Activated CD8-positive, alpha-beta memory T cell treated with anti-CD3 and anti-CD28 coated beads, Interleukin-2, amount 10 ng/mL, durations not matched to agents 7 days and 5 days (primary cell): ENCODE results near the gene PIM3. TPM values are rescaled to one million over a fixed set of nuclear protein-coding genes. Genes with fewer than 3 reads are reported as not detected.

Source experiments
- ATAC-seq: fragments of 150-1000 bp; cut with Tn5 transposase; one replicate; pipeline ENCODE4 v1.10.0; 2021; ENCODE audit warnings: moderate library complexity
- CTCF ChIA-PET: fragments of 350-600 bp; sonication (Branson Sonifier 250); formaldehyde crosslinking; loops from one replicate; lab custom pipeline; 2021; ENCODE audit warnings: antibody characterized with exemption; lab: Charles Lee
- DNase-seq: peaks from one replicate; pipeline ENCODE4 v3.0.0-alpha.2; 2020
- H3K27ac Mint-ChIP-seq: one replicate; pipeline ENCODE4 v1.8.0; 2021; ENCODE audit warnings: mild to moderate bottlenecking, mixed read lengths
- H3K27me3 Mint-ChIP-seq: one replicate; pipeline ENCODE4 v1.8.0; 2021; ENCODE audit warnings: mixed read lengths
- H3K36me3 Mint-ChIP-seq: one replicate; pipeline ENCODE4 v1.8.0; 2021; ENCODE audit warnings: mild to moderate bottlenecking, mixed read lengths
- H3K4me1 Mint-ChIP-seq: one replicate; pipeline ENCODE4 v1.8.0; 2021; ENCODE audit warnings: mixed read lengths
- H3K4me3 Mint-ChIP-seq: one replicate; pipeline ENCODE4 v1.8.0; 2021; ENCODE audit warnings: mild to moderate bottlenecking, moderate library complexity, mixed read lengths
- H3K9me3 Mint-ChIP-seq: one replicate; pipeline ENCODE4 v1.8.0; 2022; ENCODE audit warnings: low read depth, mixed read lengths
- total RNA-seq, 2 experiments: library from RNA; stranded (reverse); gene quantifications; one replicate each; pipeline ENCODE4 v1.2.3, GENCODE V29; 2021

Gene PIM3
- total RNA-seq, 2 experiments from 2014 or later, result 53.4 to 79.7 TPM

- Mint-ChIP-seq H3K4me3 (no peak overlapping the region), H3K4me1 (peaks cover 25% of the 10 kb centered on the region), H3K9me3 (no peaks in the 10 kb centered on the region), H3K27me3 (no peaks in the 10 kb centered on the region), H3K36me3 (peaks cover 23% of the 10 kb centered on the region), H3K27ac (peak overlapping the region; percentile 52)
- no peak for ATAC-seq
- peak; percentile 41 for DNase-seq
- CTCF ChIA-PET, result interaction anchor here (1.0 kb wide), 1 partner anchor 11 kb away, joined by 3 read pairs; no protein-coding TSS in a partner anchor
These were observed 4.8 kb downstream of the PIM3 start for GRCh38 chr22:49965091-49966040.

- no peak for ATAC-seq
- H3K27ac Mint-ChIP-seq, result no peak overlapping the region
- peaks cover 23% of the 10 kb centered on the region for H3K36me3 Mint-ChIP-seq
- no peaks in the 10 kb centered on the region for H3K27me3 Mint-ChIP-seq
- peak; percentile 40 for DNase-seq
- H3K9me3 Mint-ChIP-seq, result no peaks in the 10 kb centered on the region
- CTCF ChIA-PET, result interaction anchor here (1.0 to 1.6 kb wide), 2 partner anchors 10 to 64 kb away, joined by 3 to 6 read pairs; no protein-coding TSS in a partner anchor
- no peak overlapping the region for H3K4me3 Mint-ChIP-seq
- H3K4me1 Mint-ChIP-seq, result peaks cover 30% of the 10 kb centered on the region
These were observed 5.6 kb downstream of the PIM3 start for GRCh38 chr22:49966041-49966773.

GRCh38 chr22:49966774-49967705, 6.5 kb downstream of the PIM3 start:
- H3K4me1 Mint-ChIP-seq, result peaks cover 30% of the 10 kb centered on the region
- ATAC-seq, result no peak
- H3K4me3 Mint-ChIP-seq, result no peak overlapping the region
- peaks cover 18% of the 10 kb centered on the region for H3K36me3 Mint-ChIP-seq
- no peaks in the 10 kb centered on the region for H3K27me3 Mint-ChIP-seq
- H3K9me3 Mint-ChIP-seq, result no peaks in the 10 kb centered on the region
- CTCF ChIA-PET, result interaction anchor here (1.0 to 1.6 kb wide), 3 partner anchors 10 to 64 kb away, joined by 3 to 6 read pairs (median 6); no protein-coding TSS in a partner anchor
- H3K27ac Mint-ChIP-seq, result peak overlapping the region; percentile 36
- DNase-seq, result peak; percentile 44

GRCh38 chr22:49967706-49968208, 7.2 kb downstream of the PIM3 start:
- ATAC-seq, result no peak
- H3K27me3 Mint-ChIP-seq, result no peaks in the 10 kb centered on the region
- no peak for DNase-seq
- CTCF ChIA-PET, result interaction anchor here (1.0 to 1.6 kb wide), 4 partner anchors 12 to 63 kb away, joined by 3 to 6 read pairs (median 5); no protein-coding TSS in a partner anchor
- peaks cover 27% of the 10 kb centered on the region for H3K4me1 Mint-ChIP-seq
- H3K9me3 Mint-ChIP-seq, result no peaks in the 10 kb centered on the region
- H3K4me3 Mint-ChIP-seq, result no peak overlapping the region
- no peak overlapping the region for H3K27ac Mint-ChIP-seq
- peaks cover 15% of the 10 kb centered on the region for H3K36me3 Mint-ChIP-seq

- H3K36me3 Mint-ChIP-seq, result peaks cover 9% of the 10 kb centered on the region
- H3K4me1 Mint-ChIP-seq, result peaks cover 21% of the 10 kb centered on the region
- no peaks in the 10 kb centered on the region for H3K27me3 Mint-ChIP-seq
- DNase-seq, result peak; percentile 43
- no peak overlapping the region for H3K4me3 Mint-ChIP-seq
- no peak for ATAC-seq
- H3K27ac Mint-ChIP-seq, result no peak overlapping the region
- CTCF ChIA-PET, result interaction anchor here (1.0 to 1.5 kb wide), 3 partner anchors 12 to 62 kb away, joined by 3 to 6 read pairs (median 4); no protein-coding TSS in a partner anchor
- H3K9me3 Mint-ChIP-seq, result no peaks in the 10 kb centered on the region
These were observed 7.8 kb downstream of the PIM3 start for GRCh38 chr22:49968313-49968830.

GRCh38 chr22:49968831-49969661, 8.5 kb downstream of the PIM3 start:
- DNase-seq, result peak; percentile 43
- CTCF ChIA-PET, result interaction anchor here (1.0 to 1.5 kb wide), 3 partner anchors 11 to 61 kb away, joined by 3 to 6 read pairs (median 4); no protein-coding TSS in a partner anchor
- Mint-ChIP-seq H3K27ac (no peak overlapping the region), H3K4me3 (no peak overlapping the region), H3K4me1 (peaks cover 14% of the 10 kb centered on the region), H3K27me3 (no peaks in the 10 kb centered on the region), H3K9me3 (no peaks in the 10 kb centered on the region), H3K36me3 (peaks cover 3% of the 10 kb centered on the region)
- no peak for ATAC-seq

- Mint-ChIP-seq H3K9me3 (no peaks in the 10 kb centered on the region), H3K27me3 (no peaks in the 10 kb centered on the region), H3K27ac (peak overlapping the region; percentile 88), H3K4me3 (no peak overlapping the region), H3K4me1 (peaks cover 10% of the 10 kb centered on the region), H3K36me3 (no peaks in the 10 kb centered on the region)
- ATAC-seq (peak; percentile 0), DNase-seq (peak; percentile 53)
- CTCF ChIA-PET, result interaction anchor here (2.5 to 3.2 kb wide), 2 partner anchors 39 to 60 kb away, joined by 8 to 13 read pairs; no protein-coding TSS in a partner anchor
These were observed 9.4 kb downstream of the PIM3 start for GRCh38 chr22:49969751-49970527.

- Mint-ChIP-seq H3K36me3 (no peaks in the 10 kb centered on the region), H3K27ac (peak overlapping the region; percentile 88), H3K27me3 (no peaks in the 10 kb centered on the region), H3K9me3 (no peaks in the 10 kb centered on the region), H3K4me1 (peaks cover 15% of the 10 kb centered on the region), H3K4me3 (peak overlapping the region; percentile 71)
- peak; percentile 98 for DNase-seq
- ATAC-seq, result peak; percentile 93
- CTCF ChIA-PET, result interaction anchor here (1.0 to 3.2 kb wide), 4 partner anchors 8 to 60 kb away, joined by 3 to 13 read pairs (median 6); partner anchors contain the start of gene PIM3
These were observed 10.1 kb downstream of the PIM3 start for GRCh38 chr22:49970528-49971231.

- Mint-ChIP-seq H3K4me1 (peaks cover 19% of the 10 kb centered on the region), H3K36me3 (no peaks in the 10 kb centered on the region), H3K27ac (peak overlapping the region; percentile 88), H3K27me3 (no peaks in the 10 kb centered on the region), H3K4me3 (peak overlapping the region; percentile 71), H3K9me3 (no peaks in the 10 kb centered on the region)
- ATAC-seq, result peak; percentile 63
- CTCF ChIA-PET, result interaction anchor here (1.0 to 3.2 kb wide), 4 partner anchors 9 to 59 kb away, joined by 3 to 13 read pairs (median 6); partner anchors contain the start of gene PIM3
- no peak for DNase-seq
These were observed 10.9 kb downstream of the PIM3 start for GRCh38 chr22:49971232-49972162.
